ENCODE results near the gene TMEM11.
"Not testable (repeated sequence)": the region's sequence is repeated elsewhere in the genome, so short reads cannot be mapped to it uniquely, and the experiment has no call there.

Gene TMEM11

DNA sequence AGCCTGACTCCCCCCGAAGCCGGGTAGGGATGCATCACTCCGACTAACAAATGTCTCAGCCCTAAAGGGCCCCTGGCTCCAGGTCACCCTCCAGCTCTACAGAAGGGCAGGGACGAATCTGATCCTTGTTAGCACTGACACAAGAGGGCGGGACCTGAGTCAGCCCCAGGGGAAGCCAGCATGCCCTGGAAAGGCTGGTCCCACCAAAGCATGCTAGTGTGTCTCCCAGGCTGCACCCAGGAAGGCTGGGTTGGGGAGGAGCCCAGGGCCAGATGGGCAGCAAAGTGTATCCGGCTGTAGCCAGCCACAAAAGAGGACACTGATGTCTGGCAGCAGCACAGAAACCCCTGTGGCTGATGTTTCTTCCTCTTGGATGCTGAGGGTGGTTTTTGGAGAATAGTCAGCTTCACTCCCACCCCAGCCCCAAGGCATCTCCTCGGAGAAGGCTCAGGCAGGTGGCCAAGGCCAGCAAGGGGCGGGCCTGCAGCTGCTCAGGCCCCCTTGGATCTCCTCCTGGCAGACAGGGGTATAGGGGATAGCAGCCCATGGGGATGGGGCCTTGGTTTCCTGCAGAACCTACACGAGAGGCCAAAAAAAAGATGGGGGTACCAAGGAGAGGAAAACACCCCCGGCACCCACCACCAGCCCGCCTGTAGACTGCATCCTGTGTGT is 28.2 kb upstream of the TMEM11 start:
- no peak for DNase-seq

DNA sequence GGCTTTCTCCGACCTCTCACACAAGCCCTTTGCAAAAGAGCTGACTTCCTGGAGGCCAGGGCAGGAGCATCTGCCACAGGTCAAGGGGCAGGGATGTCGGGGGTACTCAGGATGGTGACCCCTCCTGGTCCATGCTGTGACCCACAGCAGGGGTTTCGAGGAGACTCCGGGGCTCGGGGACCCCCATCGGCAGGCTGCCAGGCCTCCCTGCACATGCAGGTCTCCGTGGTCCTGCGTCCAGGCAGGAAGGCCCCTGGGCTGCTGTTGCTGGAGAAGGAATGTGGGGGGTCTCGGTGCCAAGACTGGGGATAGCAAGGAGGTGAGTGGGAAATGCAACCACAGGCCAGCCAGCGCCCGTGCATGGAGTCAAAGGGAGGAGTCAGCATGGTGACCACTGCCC is 27.6 kb upstream of the TMEM11 start:
- no peak for DNase-seq

DNA sequence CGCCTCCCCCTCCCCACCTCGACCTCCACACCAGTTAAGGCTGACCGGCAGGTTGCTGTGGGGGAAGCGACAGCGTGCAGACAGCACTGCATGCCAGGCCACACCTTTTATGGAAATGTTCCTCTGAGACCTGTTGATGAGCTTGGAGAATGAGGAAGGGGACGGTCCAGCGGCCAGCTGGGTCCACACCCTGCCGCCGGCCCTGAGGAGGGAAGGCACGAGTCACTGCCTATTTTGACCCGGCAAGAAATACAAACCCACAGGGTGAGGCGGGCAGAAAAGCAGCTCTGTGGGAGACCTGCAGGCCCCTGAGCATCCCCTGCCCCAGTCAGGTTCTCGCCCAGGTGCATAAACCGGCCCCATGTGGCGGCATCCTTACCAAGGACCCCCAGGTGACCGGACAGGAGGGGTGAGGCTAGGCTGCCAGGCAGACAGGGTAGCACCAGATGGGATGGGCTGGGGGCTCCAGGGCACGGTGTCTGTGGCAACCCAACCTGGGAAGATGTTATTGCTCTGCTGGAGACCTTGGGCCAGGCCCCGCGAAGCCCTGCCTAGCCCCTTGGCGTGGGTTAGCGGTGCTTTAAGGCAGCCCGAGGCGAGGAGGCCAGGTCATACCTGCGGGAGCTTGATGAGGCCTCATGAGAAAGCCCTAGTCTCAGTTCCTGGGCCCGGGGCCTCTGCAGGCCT is 26.6 kb upstream of the TMEM11 start:
- DNase-seq, result no peak

- peak; percentile 53 for DNase-seq
These were observed 25.9 kb upstream of the TMEM11 start for GRCh38 chr17:21239680-21240368.

- DNase-seq, result no peak
These were observed 22.0 kb upstream of the TMEM11 start for GRCh38 chr17:21235921-21236320.

GRCh38 chr17:21233581-21234347 is 19.8 kb upstream of the TMEM11 start:
- no peak for DNase-seq

DNA sequence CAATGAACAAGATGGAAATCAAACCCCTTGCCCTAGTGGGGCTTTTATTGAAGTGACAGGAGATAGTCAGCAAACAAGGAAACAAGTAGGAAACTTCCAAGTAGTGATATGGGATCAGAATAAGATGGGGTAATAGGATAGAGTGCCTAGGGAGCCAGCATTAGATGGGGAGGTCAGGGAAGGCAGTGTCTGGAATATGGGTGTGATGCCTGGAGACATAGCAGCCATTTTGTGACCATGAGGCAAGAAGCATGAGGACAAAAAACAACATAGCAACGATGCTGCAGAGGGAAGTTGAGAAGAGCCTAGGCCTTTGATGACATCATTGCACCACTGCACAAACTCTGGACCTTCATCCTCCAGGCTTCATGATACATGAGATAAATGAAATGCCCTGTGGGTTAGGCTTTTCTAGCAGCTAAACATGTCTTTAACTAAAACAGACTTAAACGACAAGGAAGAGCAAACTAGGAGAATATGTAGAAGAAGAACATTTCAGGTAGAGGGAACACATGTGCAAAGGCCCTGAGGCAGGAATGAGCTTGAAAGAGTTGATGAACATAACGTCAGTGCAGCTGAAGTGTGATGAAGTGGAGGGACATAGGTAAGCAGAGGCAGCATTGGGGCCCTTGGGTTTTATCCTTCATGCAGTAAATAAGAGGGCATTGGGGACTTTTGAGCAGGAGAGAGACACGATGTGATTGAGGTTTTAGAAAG is 18.2 kb upstream of the TMEM11 start:
- no peak for DNase-seq

- DNase-seq, result no peak
These were observed 17.6 kb upstream of the TMEM11 start for GRCh38 chr17:21231533-21231932.

DNA sequence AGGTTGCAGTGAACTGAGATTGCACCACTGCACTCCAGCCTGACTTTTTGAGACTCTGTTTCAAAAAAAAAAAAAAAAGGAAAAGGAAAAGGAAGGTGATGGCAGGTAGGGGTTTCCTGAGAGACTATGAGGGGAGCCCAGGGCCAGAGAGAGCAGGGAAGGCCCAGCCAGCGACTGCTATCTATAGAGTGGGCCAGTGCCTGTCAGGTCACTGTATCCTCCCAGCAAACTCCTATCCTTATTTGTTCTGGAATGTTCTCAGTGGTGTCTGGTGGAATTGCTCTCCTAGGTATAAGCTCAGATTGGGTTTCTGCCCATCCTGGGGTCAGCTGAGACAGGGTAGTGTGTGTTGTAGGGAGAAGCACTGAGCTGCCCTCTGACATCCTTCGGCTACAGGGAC is 14.9 kb upstream of the TMEM11 start:
- no peak for DNase-seq

- DNase-seq, result no peak
These were observed 14.2 kb upstream of the TMEM11 start for GRCh38 chr17:21228111-21228510.

DNA sequence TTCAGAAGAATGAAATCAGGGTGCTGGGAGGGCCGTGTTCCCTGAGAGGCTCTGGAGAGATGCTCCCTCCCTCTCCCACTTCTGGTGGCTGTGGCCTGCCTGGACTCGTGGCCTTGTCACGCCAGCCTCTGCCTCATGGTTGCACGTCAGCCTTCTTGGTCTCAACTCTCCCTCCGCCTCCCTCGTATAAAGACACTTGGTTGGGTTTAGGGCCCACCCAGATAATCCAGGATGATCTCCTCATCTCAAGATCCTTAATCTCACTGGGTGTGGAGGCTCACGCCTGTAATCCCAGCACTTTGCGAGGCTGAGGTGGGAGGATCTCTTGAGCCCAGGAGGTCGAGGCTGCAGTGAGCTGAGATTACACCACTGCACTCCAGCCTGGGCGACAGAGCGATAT is 13.3 kb upstream of the TMEM11 start:
- DNase-seq, result not testable (repeated sequence)

GRCh38 chr17:21223086-21223485 is 9.1 kb upstream of the TMEM11 start:
- DNase-seq, result no peak

- DNase-seq, result no peak
These were observed 4.9 kb upstream of the TMEM11 start for GRCh38 chr17:21218831-21219380.

DNA sequence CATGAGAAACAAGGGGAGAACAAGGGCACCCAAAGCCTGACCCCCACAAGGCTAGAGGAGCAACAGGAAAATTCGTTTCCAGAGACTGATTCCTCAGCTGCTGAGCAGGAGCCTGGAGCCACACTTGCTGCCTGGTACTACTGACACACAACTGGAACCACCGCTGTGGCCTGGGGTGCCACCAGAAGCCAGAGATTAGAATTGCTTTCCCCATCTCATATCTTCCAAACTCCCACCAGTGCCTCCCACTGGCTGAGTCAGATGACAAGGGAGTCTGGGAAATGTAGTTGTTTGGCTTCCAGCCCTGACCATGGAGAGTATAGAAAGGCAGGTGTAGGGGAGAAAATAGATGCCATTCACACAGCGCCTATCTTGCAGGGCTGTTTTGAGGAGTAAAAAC is 4.1 kb upstream of the TMEM11 start:
- no peak for DNase-seq

DNA sequence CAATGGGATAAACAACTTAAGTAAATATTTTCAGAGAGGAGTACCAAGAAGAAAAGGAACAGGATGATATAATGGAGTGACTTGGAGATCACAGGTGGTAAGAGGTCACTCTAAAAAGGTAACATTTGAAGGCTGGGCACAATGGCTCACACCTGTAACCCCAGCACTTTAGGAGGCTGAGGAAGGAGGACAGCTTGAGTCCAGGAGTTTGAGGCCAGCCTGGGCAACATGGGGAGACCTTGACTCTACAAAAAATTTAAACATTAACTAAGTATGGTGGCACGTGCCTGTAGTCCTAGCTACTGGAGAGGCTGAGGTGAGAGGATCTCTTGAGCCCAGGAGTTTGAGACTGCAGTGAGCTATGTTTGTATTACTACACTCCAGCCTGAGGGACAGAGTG is 3.4 kb upstream of the TMEM11 start:
- no peak for DNase-seq

DNA sequence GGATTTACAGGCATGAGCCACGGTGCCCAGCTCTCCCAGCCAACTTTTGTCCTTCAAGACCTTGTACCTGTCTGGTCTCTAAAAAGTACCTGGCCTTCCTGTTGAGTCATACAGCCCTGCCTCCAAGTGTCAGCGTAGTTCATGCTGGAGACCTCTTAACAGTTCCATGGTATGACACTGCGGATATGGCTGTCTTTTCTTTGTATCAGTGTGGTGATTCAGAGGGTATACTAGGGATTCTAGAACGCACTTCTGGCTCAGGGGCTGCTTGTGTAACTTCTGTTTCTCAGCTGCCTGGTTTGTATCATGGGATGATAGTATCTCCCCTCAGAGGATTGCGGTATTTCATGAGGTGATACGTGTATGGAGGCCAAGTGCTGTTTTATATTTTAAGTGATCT is 2.0 kb upstream of the TMEM11 start:
- no peak for DNase-seq

- DNase-seq, result peak; percentile 29
These were observed 998 bp upstream of the TMEM11 start for GRCh38 chr17:21214777-21215541.

DNA sequence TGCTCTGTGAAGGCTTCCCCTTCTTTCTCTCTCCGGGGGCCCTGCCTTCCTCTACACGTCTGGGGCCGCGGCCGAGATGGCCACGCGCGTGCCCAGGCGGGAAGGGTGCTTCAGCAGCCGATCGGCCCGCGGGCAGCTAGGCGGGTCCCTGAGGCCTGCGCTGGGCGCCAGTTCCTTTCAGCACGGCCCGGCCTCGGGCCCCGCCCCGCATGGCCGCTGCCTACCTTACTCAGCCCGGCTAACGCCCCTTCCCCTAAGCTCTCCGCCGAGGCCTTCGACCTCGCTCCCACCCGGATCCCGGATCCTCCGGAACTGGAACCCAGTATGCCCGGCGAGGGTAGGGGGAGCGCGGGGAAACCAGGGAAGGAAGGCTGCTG is 335 bp downstream of the TMEM11 start:
- peak; percentile 59 for DNase-seq

GRCh38 chr17:21212826-21213637 is 929 bp downstream of the TMEM11 start:
- DNase-seq, result no peak

DNA sequence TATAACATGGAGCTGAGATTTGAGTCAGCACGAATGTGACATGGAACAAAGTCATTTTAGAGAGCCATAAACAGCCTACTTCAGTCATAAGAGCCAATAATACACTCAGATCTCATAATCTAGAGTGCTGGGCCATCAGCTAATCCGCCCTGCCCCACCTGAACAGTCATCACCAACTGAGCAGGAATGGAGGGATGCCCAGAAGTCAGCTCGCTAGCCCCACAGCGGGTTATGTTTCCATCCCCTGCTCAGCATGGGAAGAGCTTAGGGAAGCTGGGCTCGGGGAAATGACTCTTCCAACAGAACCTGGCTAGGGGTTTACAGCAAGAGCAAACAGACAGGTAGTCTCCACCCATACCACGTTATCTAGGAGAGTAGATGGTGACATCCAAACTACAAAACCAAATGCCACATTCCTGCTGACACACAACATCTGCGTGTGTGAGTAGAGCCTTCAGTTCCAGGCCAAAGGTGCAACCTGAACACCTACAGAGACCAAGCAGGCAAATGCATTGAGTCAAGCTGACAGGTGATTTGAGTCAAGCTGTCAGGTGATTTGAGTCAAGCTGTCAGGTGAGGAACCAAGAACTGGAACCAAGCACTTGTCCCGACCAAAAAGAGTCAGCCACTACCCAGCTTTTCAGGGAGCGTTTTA is 2.0 kb downstream of the TMEM11 start:
- no peak for DNase-seq
